Measurements from ENCODE around the gene COL6A2. TPM values are rescaled to one million over a fixed set of nuclear protein-coding genes. Genes with fewer than 3 reads are reported as not detected.
"Not testable (repeated sequence)": the region's sequence is repeated elsewhere in the genome, so short reads cannot be mapped to it uniquely, and the experiment has no call there.

COL6A2 gene
- total RNA-seq, 1 donor from 2014 or later: 888 TPM

DNA sequence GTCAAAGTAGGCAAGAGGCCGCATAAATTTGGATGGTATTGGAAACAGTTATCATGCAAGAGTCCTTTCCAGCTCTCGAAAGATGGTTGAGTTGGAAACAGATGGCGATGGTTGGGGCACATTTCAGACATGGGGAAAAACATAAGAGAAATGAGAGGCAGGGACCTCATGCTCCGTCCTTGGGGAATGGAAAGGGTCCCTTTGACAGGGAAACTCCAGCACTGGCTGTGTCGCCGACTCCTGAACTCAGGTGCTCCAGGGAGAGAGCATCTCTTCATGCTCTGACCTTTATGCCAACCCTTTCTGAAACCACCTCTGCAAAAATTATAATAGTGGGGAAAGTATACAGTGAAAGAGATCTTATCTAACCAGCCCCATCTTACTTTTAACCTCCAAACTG, 36.8 kb upstream of the COL6A2 start:
- no peak for DNase-seq

DNA sequence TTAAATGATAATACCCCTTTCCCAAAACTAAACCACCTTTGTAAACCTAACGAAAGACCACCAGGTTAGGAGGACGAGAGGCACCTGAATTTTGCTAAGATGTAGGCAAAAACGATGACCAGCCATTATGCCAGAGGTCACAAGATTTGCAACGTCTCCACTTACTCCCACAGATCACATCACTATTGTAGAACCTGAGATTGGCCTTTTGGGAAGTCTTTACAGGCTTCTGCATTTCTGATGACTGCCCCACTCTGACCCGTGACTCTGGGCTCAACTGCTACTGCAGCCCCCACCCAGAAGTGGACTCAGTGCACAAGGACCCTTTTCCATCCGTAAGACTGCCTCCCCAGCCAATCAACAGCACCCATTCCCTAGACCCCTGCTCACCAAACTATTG, 36.4 kb upstream of the COL6A2 start:
- DNase-seq: no peak

DNA sequence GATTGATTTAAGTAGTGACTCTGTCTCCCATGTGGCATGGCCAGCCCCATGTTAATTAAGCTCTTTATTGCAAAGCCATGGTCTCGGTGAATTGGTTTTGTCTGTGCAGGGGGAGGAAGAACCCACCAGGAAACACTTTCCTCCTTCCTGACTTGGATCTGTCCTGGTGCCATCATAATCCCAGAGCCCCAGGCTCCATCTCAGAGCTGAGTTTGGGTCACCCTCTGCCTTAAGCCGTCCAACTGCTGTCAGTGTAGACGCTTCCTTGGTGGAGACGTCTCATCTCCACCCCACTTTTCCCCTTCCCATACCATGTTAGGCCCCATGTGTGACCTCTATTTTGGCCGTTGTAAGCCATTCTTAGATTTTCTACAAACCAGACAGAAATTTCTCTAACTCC, 36.0 kb upstream of the COL6A2 start:
- no peak for DNase-seq

DNA sequence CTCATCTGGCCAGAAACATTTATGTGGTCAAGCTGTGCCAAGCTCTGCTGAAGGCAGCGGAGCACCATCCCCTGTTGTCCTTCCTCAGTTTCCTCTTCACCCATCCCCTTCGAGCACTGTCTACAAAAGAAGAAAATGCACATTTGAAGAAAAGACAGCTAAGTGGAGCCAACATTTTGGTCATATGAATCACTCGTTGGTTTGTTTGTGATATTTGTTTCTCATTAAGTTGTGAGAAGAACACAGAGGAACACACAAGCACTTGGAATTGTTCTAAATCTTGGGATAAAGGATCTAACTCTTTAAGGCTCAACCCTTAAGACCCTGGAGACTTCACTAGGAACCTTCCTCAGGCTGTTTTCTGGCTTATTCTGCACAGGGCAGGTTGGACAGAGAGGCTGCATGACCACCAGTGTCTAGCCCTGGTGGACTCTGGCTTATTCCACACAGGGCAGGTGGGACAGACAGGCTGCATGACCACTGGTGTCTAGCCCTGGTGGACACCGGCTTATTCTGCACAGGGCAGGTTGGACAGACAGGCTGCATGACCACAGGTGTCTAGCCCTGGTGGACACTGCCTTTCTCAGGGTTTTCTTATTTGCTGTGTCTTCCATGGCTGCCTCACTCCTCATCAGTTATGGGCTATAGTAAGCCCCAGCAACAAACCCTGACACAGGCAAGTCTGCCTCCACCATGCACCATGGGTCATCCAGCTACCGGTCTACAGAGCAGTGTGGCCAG, 35.3 kb upstream of the COL6A2 start:
- no peak for DNase-seq

DNA sequence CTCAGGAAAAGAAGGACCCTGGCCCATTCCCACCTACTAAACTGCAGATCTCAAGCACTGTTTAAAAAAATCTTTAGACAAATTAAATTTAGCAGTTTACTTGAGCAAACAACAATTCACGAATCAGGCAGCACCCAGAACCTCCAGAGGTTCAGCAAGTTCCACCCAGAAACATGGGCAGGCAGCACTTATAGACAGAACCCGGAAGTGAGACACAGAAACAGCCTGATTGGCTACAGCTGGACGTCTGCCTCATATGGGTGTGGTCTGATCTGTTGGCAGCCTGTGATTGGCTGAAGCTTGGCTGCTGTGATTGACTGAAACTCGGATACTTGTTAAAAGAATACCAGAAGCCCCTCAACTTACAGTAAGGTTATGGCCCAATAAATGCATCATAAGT, 34.7 kb upstream of the COL6A2 start:
- DNase-seq: no peak

DNA sequence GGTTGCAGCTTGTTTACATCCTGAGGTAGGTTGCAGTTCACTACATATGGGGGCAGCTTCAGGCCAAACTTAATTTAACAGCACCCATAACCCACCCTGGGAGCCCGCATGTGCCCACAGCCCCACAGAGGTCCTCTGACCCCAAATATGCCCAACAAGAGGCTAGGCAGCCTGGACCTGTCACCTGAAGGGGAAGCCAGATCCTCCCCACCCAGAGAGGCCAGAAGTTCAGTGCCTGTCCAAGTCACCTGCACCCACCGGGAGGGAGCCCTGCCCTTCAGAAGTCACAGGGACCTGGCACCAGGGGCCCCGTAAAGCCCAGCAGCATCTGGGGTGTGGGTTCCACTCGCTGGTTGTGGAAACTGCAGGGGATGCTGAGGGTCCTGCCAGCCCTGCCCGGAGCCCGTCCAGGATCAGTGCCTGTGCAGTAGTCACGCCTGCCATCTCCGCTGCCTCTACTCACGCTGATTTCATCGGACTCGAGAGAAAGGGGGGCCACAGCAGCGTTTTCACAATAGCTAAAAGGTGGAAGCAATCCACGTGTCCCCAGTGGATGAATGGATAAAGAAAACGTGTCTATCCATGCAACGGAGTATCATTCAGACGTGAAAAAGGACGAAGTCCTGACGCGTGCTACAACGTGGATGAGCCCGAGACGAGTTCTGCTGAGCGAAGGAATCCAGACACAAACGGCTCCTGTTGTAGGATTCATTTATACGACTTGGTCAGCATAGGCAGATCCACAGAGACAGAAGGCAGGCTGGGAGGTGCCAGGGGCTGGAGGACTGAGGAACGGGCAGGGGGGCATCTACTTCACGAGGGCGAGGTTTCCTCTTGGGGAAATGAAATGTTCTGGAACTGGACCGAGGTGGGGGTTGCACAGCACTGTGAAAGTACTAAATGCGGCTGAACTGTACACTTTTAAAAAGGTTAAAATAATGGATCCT, 33.9 kb upstream of the COL6A2 start:
- DNase-seq: no peak

DNA sequence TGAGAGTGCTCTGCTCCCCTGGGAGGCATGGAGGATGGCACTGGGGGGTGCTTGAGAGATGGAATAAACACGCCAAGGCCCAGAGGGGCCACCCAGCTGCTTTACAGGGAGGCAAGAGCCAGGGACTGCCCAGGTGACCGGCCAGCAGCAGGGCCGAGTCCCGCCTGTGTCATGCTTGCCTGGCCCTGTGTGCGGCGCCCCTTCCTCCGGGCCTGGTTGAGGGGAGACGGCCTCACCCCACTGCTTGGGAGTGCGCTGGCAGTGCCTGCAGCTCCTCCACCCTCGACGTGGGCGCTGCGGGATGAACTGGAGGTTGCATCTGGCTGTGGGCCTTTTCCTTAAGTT, 33.1 kb upstream of the COL6A2 start:
- DNase-seq: no peak

DNA sequence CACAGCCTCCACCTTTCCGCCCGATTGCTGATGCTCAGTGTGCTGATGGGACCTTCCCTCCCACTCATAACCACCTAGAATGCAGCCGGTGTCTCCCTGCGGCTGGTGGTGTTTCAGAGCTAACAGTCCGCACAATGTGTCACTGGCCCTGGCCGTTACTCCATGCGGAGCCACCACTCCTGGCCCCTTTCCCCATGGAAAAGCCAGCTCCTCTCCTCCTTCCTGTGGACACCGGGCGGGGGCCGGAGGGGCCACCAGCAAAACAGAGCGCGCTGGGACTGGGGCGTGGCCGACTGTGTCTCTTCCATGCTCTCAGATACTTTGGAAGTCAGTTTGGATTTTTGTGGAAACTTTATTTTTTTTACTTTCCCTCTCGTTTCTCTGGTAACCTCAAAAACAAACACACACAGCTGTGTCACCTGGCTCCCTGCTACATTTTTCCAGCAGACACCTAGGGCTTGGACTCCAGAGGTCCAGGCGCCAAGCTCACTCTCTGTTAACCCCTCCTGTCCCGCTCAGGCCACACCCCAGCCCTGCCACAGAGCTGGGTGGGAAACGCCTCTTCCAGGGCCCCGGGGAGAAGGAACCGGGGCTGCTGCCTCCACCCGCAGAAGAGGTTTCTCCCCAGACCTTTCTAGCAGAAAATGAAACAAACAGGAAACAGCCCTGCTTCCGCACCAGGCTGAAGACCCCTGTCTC, 32.5 kb upstream of the COL6A2 start:
- peak; percentile 93 for DNase-seq

DNA sequence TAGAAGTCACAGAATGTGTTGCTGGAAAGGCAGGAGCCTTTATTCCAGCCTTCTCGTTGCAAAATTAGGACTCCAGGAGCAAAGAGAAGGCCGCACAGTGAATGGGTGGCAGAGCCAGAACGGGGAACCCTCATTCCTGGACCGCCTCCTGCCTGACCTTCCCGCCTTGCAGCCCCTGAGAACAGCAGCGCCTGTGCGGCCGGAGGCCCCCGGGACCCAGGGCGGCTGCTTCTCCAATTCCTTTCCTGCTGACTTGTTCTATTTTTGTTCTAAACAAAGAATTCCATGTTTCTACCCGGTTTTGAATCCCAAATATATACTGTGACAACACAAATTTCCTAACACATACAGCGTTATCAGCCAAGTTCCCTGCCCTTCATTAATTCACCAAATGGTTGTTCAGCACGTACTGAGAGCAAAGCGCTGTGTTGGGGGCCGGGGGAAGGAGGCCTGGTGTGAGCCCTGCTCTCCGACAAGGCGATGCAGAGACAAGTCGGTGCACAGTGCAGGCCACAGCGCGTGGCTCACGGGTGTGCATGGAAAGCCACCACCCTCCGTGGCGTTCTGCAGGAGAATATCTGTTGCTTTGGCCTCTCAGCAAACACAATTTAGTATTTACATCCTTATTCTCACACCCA, 31.9 kb upstream of the COL6A2 start:
- DNase-seq: peak; percentile 49

DNA sequence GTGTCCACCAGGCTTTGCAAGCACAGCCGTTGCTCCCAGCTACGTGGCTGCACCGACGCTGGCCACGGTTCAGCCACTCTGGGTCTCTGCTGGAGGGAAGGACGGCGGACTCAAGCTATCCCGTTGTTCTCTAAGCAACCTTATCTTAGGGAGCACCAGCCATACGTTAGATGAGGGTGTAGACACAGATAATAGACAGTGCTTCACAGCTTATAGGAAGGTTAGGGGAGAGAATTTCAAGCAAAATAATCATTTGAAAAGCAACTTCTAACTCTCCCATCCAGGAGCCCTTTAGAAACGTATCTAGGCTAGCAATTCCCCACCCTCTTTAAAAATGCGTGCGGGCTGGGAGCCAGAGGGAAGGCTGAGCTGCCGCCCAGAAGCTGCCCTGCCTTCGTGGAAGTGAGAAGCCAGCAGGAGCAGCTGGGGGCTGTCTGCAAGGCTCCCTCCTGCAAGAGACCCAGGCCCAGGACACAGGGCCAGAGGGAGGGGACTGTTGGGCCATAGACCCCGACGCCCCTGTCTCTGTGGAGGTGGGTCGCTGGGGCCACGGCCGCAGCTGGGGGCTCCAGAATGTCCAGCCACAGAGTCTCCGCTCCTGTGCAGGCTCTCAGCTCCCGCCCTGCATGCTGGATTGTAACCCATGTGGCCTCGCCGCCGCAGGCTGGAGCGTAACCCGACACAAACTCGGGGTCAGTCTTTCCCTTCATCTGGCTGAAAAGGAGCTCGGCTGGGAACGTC, 31.2 kb upstream of the COL6A2 start:
- peak; percentile 88 for DNase-seq

DNA sequence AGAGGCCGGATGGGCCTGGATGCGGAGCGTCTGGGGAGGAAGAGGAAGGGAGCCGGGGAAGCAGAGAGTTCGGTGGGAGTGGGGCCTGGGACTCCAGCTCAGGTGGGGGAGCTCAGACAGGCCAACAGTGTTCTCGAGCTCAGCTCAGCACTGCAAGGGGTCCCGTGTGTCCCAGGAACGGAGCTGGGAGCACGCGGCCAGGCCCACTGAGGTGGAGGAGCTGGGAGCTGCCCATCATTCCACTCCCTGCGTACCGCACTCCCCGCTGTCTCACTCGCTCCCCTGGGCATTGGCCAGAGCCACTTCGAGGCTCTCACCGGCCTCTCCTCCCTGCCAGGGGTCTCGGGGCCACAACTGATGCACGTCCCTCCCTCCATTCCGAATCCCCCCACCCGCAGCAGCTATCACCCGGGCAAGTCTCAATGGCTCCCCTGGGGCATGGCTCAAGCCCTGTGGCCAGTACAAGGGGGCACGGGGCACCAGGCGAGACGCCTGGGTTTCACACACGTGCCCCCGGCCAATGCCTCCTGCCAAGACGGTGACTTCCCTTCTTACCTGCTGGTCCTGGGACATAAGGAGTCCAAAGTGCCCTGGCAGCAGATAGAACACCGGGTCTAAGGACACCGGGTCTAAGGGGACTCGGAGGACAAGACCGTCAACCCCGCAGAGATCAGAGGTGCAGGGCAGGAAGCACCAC, 30.3 kb upstream of the COL6A2 start:
- no peak for DNase-seq

DNA sequence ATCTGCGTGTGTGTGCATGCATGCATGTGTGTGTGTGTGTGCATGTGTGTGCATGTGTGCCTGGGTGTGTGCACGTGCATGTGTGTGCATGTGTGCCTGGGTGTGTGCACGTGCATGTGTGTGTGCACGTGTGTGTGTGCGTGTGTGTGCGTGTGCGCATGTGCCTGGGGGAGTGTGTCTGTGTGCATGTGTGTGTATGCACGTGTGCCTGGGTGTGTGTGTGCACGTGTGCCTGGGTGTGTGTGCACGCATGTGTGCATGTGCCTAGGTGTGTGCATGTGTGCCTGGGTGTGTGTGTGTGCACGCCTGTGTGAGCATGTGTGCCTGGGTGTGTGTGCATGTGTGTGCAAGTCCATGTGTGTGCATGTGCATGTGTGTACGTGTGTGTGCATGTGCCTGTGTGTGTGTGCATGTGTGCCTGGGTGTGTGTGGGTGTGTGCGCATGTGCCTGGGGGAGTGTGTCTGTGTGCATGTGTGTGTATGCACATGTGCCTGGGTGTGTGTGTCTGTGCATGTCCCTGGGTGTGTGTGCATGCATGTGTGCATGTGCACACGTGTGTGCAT, 29.3 kb upstream of the COL6A2 start:
- no peak for DNase-seq

DNA sequence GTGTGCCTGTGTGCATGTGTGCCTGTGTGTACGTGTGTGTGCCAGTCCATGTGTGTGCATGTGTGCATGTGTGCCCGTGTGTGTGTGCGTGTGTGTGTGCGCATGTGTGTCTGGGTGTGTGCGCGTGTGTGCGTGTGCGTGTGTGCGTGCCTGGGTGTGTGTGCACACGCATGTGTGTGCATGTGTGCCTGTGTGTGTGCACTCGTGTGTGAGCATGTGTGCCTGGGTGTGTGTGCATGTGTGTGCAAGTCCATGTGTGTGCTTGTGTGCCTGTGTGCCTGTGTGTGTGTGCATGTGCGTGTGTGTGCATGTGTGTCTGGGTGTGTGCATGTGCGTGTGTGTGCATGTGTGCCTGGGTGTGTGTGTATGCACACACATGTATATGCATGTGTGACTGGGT, 28.7 kb upstream of the COL6A2 start:
- no peak for DNase-seq

DNA sequence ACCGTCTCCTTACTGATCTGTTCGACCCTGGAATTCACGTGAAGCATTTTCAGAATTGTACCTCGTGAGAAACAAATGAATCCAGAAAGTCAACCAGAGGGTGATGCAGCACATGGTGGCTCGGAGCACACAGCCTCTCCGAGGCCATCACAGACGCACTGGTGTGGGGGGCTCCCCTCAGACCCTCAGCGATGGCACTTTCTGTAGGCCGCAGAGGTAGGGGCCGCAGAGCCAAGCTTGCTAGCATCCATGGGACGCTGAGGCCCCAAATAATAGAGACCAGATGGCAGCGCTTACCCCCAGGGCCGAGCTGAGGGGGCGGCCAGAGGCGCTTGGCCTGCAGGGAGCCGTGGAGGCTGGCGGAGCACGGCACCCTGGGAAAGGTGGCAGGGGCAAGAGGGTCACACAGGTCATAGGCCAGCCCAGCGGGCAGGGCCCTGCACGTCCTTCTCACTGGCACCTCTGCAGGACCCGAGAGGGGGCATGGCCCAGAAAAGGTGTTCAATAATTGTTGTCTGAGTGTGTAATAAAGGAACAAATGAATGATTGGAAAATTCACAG, 28.1 kb upstream of the COL6A2 start:
- DNase-seq: no peak

DNA sequence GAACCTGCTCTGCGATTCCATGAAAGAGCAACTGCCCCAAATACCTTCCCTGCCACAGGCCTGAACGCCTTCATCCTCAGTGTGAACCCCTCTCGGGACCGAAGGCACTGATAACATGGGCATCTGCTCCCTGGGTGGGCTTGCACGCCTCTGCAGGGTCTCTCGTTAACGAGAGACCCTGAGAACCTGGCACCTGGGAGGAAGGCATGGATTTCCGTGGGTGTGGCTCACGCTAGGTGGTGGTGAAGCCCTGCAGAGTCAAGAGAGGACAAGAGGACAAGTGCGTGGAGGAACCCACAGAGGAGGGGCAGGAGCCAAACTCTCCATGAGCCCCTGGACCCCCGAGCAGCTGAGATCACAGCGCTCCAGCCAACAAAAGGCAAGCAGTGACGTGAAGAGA, 26.8 kb upstream of the COL6A2 start:
- DNase-seq: no peak

DNA sequence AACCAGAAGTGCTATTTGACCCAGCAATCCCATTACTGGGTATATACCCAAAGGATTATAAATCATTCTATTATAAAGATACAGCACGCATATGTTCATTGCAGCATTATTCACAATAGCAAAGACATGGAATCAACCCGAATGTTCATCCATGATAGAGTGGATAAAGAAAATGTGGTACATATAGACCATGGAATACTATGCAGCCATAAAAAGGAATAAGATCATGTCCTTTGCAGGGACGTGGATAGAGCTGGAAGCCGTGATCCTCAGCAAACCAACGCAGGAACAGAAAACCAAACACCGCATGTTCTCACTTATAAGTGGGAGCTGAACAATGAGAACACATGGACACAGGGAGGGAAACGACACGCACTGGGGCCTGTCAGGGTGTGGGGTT, 21.2 kb upstream of the COL6A2 start:
- not testable (repeated sequence) for DNase-seq

DNA sequence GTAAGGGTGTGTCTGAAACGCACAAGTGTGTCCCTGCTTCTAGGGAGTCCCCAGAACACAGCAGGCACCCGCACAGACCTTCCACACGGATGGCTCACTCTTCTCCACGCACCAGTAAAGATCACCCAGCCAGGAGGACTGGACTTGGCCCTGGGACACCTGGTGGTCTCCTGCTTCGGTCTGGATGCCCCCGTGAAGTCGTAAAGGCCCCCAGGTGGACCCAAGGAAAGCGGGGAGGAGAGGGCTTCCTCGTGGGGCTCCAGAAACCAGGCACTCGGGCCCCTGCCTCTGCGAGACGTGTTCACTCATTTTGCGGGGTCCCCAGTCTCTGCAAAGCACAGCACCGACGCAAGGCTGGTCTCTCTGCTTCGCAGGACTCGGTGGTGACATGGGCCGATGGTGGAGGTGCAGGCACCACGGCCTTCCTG, 20.2 kb upstream of the COL6A2 start:
- no peak for DNase-seq

DNA sequence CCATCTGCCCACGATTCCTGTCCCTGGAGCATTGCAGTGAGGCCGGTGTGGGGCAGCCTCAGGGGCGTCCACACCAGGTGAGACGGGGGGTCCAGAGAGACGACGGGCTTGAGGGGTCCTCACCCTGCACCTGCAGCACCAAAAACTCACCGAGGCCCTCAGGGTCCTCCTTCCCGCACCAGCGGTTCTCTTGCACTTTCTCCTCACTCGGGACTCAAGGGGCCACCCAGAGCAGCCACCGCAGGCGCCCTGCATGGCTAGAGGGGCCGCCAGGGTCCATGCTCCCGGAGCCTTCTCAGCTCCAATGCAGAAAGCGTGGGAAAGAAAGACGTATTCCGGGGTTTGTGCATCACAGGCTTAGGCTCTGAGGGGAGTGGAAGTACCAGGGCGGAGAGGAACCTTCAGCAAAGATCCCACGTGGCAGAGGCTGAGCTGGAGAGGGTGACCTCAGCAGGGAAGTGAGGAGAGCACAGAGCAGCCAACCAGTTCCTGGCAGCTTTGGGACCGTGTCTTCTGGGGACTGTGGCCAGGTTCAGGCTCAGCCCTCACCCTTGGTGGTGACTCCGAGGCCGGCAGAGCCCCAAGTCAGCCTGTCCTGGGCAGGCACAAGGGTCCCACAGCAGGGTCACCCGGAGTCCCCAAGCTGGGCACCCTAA, 19.5 kb upstream of the COL6A2 start:
- no peak for DNase-seq

DNA sequence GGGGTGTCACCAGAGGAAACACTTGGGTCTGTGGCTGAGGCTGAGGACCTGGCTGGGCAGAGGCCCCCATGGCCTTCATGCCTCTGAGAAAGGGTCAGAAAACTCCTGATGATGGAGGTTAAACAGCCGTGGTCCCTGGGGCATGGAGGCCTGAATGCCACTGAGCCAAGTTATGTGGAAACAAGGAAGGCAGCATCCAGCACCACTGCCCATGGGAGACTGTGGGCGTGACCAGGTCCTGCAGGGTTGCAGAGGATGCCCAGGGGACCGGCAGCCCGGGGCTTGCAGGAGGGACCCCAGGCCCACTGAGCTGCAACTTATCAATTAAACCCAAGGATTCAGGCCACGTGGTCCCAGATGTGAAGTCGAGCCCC, 18.9 kb upstream of the COL6A2 start:
- no peak for DNase-seq
